ENCODE data around the gene LRPAP1. TPM values are rescaled to one million over a fixed set of nuclear protein-coding genes. Genes with fewer than 3 reads are reported as not detected.

Gene LRPAP1
- total and polyA plus RNA-seq, 7 donors = 25.2 to 127 (median 87.4) TPM

DNA sequence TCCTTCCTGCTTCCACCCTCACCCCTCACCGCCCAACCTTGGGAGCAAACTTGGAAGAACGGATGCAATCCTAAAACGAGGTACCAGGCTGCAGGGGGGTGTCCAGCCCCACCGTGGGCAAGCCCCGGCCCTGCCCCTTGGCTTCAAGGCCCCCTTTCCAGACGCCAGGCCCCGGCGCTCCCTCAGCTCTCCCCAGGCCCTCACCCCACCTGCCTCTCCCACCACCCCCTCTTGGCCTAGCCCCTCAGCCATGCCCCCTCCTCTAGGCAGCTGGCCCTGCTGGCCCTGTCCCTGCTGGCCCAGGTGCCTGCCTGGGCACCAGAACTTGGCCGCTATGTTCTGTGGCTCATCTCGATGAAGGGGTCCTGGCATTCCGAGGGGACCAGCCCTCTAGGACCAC, 33.8 kb downstream of the LRPAP1 start:
- TF ChIP-seq POLR2AphosphoS5 (IDR thresholded peaks at IDR 0.05) (no peak), CTCF (IDR thresholded peaks at IDR 0.05) (no peak), POLR2A (IDR thresholded peaks at IDR 0.05) (no peak), EP300 (IDR thresholded peaks at IDR 0.05) (no peak)
- intact Hi-C loops (cut with DNase I) = no loop called here
- H3K9me3 ChIP-seq = no peaks in the 10 kb centered on the region
- DNase-seq = no peak
- H3K4me1 ChIP-seq = no peaks in the 10 kb centered on the region
- H3K27me3 ChIP-seq = peaks cover 0 to 36% (median 26%) of the 10 kb centered on the region in 3 donors
- 80 to 87% methylated on average over 11 of the region's 11 CpGs for WGBS, 2 donors
- H3K27ac ChIP-seq = no peak overlapping the region
- peaks cover 0 to 19% (median 0%) of the 10 kb centered on the region in 4 donors for H3K36me3 ChIP-seq
- H3K4me3 ChIP-seq = no peak overlapping the region

DNA sequence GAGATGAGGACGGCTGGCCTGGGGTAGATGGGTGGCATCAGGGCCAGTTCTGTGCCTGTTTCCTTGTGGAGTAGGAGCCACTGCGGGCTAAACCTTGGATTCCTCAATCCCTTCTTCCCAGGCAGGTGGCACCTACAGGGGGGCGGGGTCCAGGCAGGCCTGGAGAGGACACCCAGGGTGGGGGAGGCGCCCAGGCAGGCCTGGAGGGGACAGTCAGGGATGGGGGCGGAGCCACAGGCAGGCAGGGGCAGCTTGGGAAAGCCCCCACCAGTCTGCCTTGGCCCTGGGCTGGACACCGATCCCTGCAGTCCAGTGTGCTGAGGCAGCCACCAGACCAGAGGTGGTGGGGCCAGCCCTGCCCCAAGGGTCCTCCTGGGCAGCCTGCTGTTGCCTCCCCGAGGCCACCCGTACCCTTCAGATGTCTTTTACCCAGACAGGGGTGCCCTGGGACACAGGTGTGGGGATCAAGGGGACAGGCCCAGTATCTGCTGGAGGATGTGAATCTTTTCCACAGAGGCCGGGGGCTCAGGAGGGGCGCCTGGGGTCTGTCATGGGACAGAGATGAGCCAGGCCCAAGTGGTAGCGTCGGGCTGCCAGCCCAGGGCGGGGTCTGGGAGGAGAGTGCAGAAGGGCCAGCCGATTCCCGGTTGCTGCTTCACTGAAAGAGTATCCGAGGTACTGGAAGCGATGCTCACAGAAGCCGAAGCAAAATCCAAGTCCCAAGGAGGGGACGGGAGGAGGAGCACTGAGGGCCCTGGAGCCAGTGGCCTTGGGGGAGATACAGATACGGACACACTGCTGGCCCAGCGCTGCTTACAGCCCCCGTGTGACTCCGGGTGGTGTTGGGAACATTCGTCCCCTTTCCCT, 34.5 kb downstream of the LRPAP1 start:
- Histone ChIP-seq H3K9me3 (no peaks in the 10 kb centered on the region), H3K4me1 (no peaks in the 10 kb centered on the region), H3K4me3 (no peak overlapping the region), H3K36me3 (peaks cover 0 to 14% (median 0%) of the 10 kb centered on the region in 4 donors), H3K27ac (no peak overlapping the region), H3K27me3 (peaks cover 3 to 43% (median 33%) of the 10 kb centered on the region in 3 donors)
- intact Hi-C loops (cut with DNase I) = no loop called here
- no peak for DNase-seq
- TF ChIP-seq POLR2A (IDR thresholded peaks at IDR 0.05) (no peak), CTCF (IDR thresholded peaks at IDR 0.05) (no peak), POLR2AphosphoS5 (IDR thresholded peaks at IDR 0.05) (no peak), EP300 (IDR thresholded peaks at IDR 0.05) (no peak)
- WGBS, 2 donors = 60 to 86% methylated on average over 24 of the region's 24 CpGs

- 50 to 87% methylated on average over 6 of the region's 6 CpGs for WGBS, 2 donors
- intact Hi-C loops (cut with DNase I) = no loop called here
- H3K4me3 ChIP-seq = no peak overlapping the region
- peaks cover 0 to 8% (median 0%) of the 10 kb centered on the region in 4 donors for H3K36me3 ChIP-seq
- H3K4me1 ChIP-seq = no peaks in the 10 kb centered on the region
- DNase-seq = no peak
- no peak overlapping the region for H3K27ac ChIP-seq
- TF ChIP-seq POLR2AphosphoS5 (IDR thresholded peaks at IDR 0.05) = no peak
- TF ChIP-seq POLR2A (IDR thresholded peaks at IDR 0.05) = no peak
- no peak for TF ChIP-seq CTCF (IDR thresholded peaks at IDR 0.05)
- H3K9me3 ChIP-seq = no peaks in the 10 kb centered on the region
- peaks cover 4 to 50% (median 39%) of the 10 kb centered on the region in 3 donors for H3K27me3 ChIP-seq
These were observed 35.1 kb downstream of the LRPAP1 start for GRCh38 chr4:3497095-3497494.

DNA sequence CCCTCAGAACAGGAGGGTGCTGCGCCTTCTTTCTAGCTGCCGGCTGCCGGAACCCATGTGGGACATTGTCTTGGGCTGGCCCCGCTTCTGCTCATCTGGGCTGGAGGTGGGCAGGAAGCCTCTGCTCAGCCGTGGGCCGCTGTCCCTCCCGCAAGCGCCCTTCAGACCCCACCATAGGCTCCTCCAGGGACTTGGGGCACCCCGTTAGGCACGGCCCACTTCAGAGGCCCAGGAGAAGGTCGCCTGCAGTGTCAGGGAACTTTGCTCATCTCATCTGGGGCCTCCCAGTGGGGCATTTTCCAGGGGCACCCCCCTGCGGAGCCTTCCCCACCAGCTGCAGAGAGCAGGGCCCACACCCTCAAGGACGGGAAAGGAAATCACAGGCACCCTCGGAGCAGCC, 36.2 kb downstream of the LRPAP1 start:
- intact Hi-C loops (cut with DNase I) = no loop called here
- no peak for TF ChIP-seq CTCF (IDR thresholded peaks at IDR 0.05)
- no peak for TF ChIP-seq POLR2AphosphoS5 (IDR thresholded peaks at IDR 0.05)
- TF ChIP-seq POLR2A (IDR thresholded peaks at IDR 0.05) = no peak
- TF ChIP-seq EP300 (IDR thresholded peaks at IDR 0.05) = no peak
- H3K4me3 ChIP-seq = no peak overlapping the region
- H3K4me1 ChIP-seq = no peaks in the 10 kb centered on the region
- peaks cover 0 to 6% (median 0%) of the 10 kb centered on the region in 4 donors for H3K36me3 ChIP-seq
- peaks cover 5 to 57% (median 46%) of the 10 kb centered on the region in 3 donors for H3K27me3 ChIP-seq
- H3K27ac ChIP-seq = no peak overlapping the region
- DNase-seq = no peak
- 27 to 57% methylated on average over 14 of the region's 14 CpGs for WGBS, 2 donors
- H3K9me3 ChIP-seq = no peaks in the 10 kb centered on the region

Data from sigmoid colon (tissue), 7 donors.